Mesodermal cell (in vitro differentiated cells): Measurements from ENCODE around the gene DACH1.

Source experiments
- H3K27ac ChIP-seq: 2 replicates; pipeline ENCODE4 v1.7.0; 2013; ENCODE audit warnings: mild to moderate bottlenecking, low read depth, low read length, moderate library complexity; ENCODE audit not compliant: severe bottlenecking
- H3K36me3 ChIP-seq: 2 replicates; pipeline ENCODE4 v1.7.1; 2013; ENCODE audit warnings: mild to moderate bottlenecking, low read length, moderate library complexity; ENCODE audit not compliant: control insufficient read depth, insufficient read depth
- H3K4me1 ChIP-seq: one replicate; pipeline ENCODE4 v1.7.1; 2013; ENCODE audit warnings: mild to moderate bottlenecking, low read length; ENCODE audit not compliant: insufficient read depth, control insufficient read depth, poor library complexity, severe bottlenecking
- H3K4me3 ChIP-seq: 2 replicates; pipeline ENCODE4 v1.7.0; 2013; ENCODE audit warnings: low read length, control low read depth, mild to moderate bottlenecking; ENCODE audit not compliant: insufficient read depth, poor library complexity, severe bottlenecking; ENCODE audit errors: extremely low read depth
- H3K9me3 ChIP-seq: 2 replicates; pipeline ENCODE4 v1.7.1; 2013; ENCODE audit warnings: mild to moderate bottlenecking, low read length, moderate library complexity; ENCODE audit not compliant: control insufficient read depth
- WGBS, 2 experiments: methylation state at CpG; one replicate each; pipeline ENCODE4 v1.1.5; 2013; ENCODE audit warnings: missing lambda C conversion rate in 2 of 2; ENCODE audit not compliant: insufficient coverage in 2 of 2; 5-methylcytosine and 5-hydroxymethylcytosine counted together

DACH1 gene

DNA sequence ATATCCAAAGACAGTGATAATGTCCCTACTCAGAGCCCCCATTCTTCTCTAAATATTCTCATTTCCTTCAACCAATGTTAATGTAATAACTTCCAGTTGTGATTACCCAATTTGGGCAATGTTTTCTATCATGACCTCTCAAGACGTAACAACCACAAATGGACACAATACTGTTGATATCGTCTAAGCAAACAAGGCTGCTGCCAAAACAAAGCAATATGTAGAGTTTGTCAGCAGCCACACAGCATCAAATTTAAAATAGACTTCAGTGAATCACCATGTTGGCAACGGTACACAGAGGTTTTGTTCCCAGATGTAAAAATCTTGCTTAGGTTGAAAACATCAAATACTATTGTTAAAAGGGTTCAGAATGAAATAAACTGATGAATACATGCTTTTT, 205.1 kb downstream of the DACH1 start:
- H3K9me3 ChIP-seq, result no peaks in the 10 kb centered on the region
- WGBS, 2 experiments, result 65 to 80% methylated on average over 1 to 2 of the region's 3 CpGs
- H3K4me3 ChIP-seq, result no peak overlapping the region
- H3K27ac ChIP-seq, result no peak overlapping the region
- no peaks in the 10 kb centered on the region for H3K4me1 ChIP-seq
- H3K36me3 ChIP-seq, result no peaks in the 10 kb centered on the region

DNA sequence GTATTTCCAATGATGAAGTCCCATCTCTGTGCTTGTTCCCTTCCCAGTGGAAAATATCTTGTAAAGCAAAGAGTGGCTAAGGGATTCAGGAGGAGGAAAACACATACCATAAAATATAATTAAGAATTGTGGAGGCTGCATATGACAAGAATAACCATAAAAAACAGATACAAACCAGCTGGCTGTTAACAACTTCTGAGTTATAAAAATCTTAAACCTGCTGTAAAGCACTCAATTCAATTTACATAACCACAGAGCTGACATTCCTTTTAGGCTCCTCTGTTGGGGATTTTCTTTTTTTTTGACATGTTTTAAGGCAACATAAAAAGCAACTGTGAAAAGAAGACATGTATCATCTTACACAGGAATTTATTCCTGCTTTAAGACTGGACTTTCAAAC, 207.6 kb downstream of the DACH1 start:
- Histone ChIP-seq H3K4me3 (no peak overlapping the region), H3K9me3 (no peaks in the 10 kb centered on the region), H3K27ac (no peak overlapping the region)

DNA sequence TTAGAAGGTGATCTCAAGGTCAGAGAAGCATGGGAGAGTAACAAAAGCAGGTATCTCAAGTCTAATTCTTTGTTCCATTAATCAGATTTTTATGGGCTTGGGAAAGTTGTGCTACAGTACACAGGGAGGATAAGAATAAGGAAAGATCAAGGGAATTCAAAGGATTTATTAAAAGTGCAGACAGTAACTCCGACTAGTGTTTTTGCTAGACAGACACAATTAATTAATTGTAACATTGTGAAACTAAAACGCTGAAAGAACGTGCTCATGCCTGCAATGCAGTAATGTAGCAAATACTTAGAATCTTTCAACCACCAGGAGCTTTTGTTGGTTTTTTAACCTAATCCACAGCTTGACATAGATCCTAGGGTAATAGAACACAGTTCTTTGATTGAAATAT, 221.5 kb downstream of the DACH1 start:
- Histone ChIP-seq H3K4me1 (no peaks in the 10 kb centered on the region), H3K36me3 (no peaks in the 10 kb centered on the region), H3K9me3 (no peaks in the 10 kb centered on the region), H3K27ac (no peak overlapping the region), H3K4me3 (no peak overlapping the region)
- 100% methylated on average over 1 of the region's 3 CpGs; no CpG with 5 or more reads in 1 of the 2 experiments for WGBS, 2 experiments

More for the DNA sequence above, 207.6 kb downstream of the DACH1 start:
- Histone ChIP-seq H3K4me1 (no peaks in the 10 kb centered on the region), H3K36me3 (no peaks in the 10 kb centered on the region)

DNA sequence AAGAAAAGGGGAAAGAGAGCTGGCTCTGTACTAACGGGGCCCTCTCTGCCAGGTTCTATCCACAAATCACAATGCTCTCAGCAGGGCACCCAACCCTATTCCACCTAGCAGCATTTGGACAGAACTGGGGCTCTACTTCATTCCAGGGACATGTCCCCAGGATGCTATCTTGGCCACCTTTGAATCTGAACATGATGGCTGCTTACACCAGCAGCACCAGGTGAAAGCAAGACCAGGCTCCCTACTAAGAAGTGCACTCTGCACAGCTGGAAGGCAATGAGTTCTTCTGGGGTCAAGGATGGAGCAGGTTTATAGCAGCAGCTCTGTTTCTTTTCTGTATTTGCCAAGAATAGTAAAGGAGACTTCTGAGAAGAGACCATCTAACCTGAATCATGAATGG, 222.4 kb downstream of the DACH1 start:
- 40% methylated on average over 1 of the region's 1 CpG; no CpG with 5 or more reads in 1 of the 2 experiments for WGBS, 2 experiments
- no peak overlapping the region for H3K27ac ChIP-seq

DNA sequence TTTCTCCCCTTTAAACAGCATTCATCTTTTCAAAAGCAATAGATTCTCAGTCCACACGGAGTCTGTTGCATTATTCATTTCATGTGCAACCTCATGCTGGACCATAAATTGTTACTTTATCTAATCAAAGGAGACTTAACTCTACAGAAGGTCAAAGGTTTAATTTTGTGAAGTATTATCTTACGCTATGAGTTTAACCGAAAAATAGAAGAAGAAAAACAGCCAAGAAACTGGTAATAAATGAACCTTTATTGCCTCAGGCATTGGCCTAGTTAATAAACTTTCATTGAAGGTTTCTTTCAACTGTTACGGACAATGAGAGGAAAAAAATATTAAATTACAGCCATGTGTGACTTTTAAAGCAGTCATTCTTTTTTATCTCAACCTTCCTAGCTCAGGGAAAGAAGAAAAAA, 223.6 kb downstream of the DACH1 start:
- no peak overlapping the region for H3K4me3 ChIP-seq

More for the DNA sequence above, 222.4 kb downstream of the DACH1 start:
- Histone ChIP-seq H3K9me3 (no peaks in the 10 kb centered on the region), H3K4me3 (no peak overlapping the region), H3K4me1 (no peaks in the 10 kb centered on the region), H3K36me3 (no peaks in the 10 kb centered on the region)

DNA sequence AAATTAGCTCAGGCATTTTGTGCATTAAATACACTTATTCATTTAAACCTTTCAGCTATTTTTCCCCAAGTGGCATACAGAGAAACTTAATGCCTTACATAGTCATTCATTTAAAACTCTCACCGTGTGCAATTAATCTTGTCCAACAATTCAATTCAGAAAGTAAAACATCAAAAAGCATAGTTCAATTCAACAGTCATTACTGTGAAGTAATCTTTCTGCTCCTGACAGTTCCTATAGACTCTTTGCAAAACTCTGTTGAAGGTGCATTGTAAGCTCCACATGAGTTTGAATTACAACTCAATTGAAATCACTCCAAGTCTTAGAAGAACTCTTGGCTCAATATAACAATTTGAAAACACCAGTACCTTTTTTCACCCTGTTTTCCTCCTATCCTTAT, 228.3 kb downstream of the DACH1 start:
- no peaks in the 10 kb centered on the region for H3K4me1 ChIP-seq
- H3K4me3 ChIP-seq, result no peak overlapping the region
- H3K9me3 ChIP-seq, result no peaks in the 10 kb centered on the region
- H3K27ac ChIP-seq, result no peak overlapping the region
- 45 to 100% methylated on average over 1 of the region's 1 CpG for WGBS, 2 experiments
- no peaks in the 10 kb centered on the region for H3K36me3 ChIP-seq

More for the DNA sequence above, 223.6 kb downstream of the DACH1 start:
- WGBS, 2 experiments, result 96% methylated on average over 3 of the region's 4 CpGs; no CpG with 5 or more reads in 1 of the 2 experiments
- no peaks in the 10 kb centered on the region for H3K9me3 ChIP-seq
- no peaks in the 10 kb centered on the region for H3K4me1 ChIP-seq
- H3K36me3 ChIP-seq, result no peaks in the 10 kb centered on the region
- no peak overlapping the region for H3K27ac ChIP-seq

DNA sequence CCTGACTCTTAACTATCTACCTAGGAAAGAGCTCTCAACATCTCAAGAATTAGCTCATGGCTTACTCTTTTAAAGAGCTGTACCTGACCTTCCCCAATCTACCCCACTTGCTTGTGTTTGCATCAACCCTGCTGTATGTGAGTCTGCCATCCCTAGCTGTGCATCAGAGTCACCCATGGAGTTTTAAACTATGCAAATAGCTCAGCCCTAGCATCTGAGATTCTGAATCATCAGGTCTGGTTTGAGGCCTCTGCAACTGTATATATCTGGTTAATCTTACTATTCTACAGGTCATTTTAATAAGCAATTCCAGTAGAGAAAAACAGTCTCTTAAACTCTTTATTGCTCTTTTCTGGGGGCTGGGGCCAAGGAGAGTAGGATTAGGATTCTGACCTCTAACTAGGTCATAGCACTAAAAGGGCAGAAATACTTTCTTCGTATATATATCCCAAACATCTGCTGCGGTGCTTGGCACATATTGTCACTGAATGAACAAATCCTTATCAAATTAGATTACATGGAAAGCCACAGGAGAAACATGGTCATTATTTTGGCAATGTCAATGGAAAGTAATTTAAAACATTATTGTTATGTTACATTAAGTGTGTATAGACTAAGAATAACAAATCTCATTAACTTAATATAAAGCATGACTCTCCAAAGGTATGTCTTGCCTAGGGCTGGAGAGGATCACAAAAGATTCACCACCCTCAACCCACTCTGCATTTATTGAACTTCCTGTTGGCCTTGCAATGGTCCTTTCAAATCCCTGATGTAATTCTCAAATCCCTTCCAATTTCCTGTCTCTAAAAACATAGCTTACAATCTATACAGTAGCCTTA, 232.2 kb downstream of the DACH1 start:
- whole genome bisulfite sequencing, 2 experiments, result no CpG with 5 or more reads among the region's 2 CpGs
- Histone ChIP-seq H3K27ac (no peak overlapping the region), H3K9me3 (no peaks in the 10 kb centered on the region), H3K36me3 (no peaks in the 10 kb centered on the region), H3K4me1 (no peaks in the 10 kb centered on the region), H3K4me3 (no peak overlapping the region)

DNA sequence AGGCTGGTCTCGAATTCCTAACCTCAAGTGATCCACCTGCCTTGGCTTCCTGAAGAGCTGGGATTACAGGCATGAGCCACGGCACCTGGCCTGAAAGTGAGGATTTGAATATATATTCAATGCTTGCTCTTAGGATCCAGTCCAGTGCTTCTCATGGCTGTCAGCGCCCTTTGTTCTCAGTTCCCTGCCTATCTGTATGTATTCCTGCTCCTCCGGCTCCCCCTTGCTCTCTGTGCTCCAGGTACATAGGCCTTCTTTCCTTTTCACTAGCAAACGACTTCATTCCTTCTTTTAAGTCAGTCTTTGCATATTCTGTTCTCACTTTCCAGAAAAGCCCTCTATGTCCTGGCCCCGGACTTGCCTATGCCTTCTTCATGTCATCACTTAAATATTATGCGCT, 232.8 kb downstream of the DACH1 start:
- Histone ChIP-seq H3K27ac (no peak overlapping the region), H3K4me1 (no peaks in the 10 kb centered on the region), H3K36me3 (no peaks in the 10 kb centered on the region), H3K9me3 (no peaks in the 10 kb centered on the region), H3K4me3 (no peak overlapping the region)
- 88 to 89% methylated on average over 7 of the region's 7 CpGs for WGBS, 2 experiments

DNA sequence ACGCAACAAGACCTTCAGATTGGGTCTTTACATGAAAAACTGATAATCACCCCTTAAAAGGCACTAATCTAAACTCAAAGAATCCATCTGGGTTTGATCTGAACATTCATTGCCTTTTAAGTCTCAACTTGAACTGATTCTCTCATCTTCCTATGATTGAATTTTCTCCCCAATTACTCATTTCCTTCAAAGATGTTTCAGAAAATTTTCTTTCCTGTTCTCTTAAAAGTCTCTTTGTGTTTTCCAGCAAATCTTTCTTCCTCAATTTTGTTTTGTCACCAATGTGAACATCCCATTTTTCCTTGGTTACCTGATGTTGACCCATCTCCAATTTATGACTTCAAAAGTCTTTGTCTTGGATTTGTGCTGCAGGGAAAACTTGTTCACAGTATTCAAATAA, 234.3 kb downstream of the DACH1 start:
- Histone ChIP-seq H3K27ac (no peak overlapping the region), H3K9me3 (no peaks in the 10 kb centered on the region), H3K4me3 (no peak overlapping the region), H3K4me1 (no peaks in the 10 kb centered on the region), H3K36me3 (no peaks in the 10 kb centered on the region)
- 100% methylated on average over 1 of the region's 1 CpG for WGBS, 2 experiments

DNA sequence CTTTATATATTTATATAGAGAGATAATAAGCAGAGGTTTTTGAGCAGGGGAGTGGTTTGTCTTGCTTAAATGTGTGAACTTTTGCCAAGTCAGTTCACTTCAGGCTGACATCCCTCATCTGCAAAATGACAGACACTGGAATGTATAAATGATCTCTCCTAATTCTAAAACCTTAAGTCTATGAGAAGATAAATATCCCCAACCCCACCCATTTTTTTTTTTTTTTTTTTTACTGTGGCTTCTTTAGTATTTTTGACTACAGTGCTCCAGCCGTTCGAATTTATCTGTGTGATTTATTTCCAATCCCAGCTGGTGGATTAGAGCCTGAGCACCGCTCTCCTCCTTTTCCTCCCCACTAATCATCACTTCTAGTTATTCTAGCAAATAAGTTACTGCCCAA, 234.8 kb downstream of the DACH1 start:
- no CpG with 5 or more reads among the region's 3 CpGs for WGBS, 2 experiments
- Histone ChIP-seq H3K36me3 (no peaks in the 10 kb centered on the region), H3K27ac (no peak overlapping the region), H3K4me3 (no peak overlapping the region), H3K4me1 (no peaks in the 10 kb centered on the region), H3K9me3 (no peaks in the 10 kb centered on the region)

DNA sequence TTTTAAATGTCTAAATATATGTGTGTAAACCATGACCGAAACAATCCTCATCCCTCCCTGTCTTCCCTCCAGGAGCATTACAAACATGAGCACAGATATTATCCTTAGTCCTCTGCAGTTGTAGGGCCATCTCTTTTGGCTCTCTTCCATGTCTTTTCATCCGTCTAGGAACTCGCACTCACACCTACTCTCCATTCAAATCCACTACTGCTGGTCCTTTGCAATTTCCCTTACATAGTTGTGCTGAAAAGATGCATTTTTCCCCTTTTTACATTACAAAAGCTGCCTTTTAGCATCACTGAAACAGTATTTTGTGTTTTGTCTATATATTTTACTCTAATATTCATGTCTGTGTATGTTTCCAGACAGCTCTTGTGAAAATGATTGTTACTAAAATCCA, 237.8 kb downstream of the DACH1 start:
- no peak overlapping the region for H3K4me3 ChIP-seq
- H3K4me1 ChIP-seq, result peaks cover 22% of the 10 kb centered on the region
- WGBS, 2 experiments, result 90 to 100% methylated on average over 2 to 3 of the region's 3 CpGs
- no peaks in the 10 kb centered on the region for H3K36me3 ChIP-seq
- no peaks in the 10 kb centered on the region for H3K9me3 ChIP-seq
- no peak overlapping the region for H3K27ac ChIP-seq
